Upper lobe of left lung (tissue), 4 donors: ENCODE results near the gene CD79B.

Experiments
- CTCF ChIP-seq, 6 experiments: fragments of 450-650 bp in 4 of 6; fragments of 200-600 bp in 2 of 6; sonication (generic) in 2 of 6; IDR thresholded peaks; one replicate each; pipeline ENCODE4 v1.5.1; 2016 to 2019; ENCODE audit warnings: antibody characterized with exemption in 6 of 6
- POLR2A ChIP-seq, 4 donors: fragments of 450-650 bp; IDR thresholded peaks; one replicate each; pipeline ENCODE4 v1.5.1; 2016 to 2017; ENCODE audit warnings: antibody characterized with exemption in 4 of 4, mild to moderate bottlenecking in 2 of 4
- POLR2AphosphoS5 ChIP-seq, 2 donors: sonication (generic); formaldehyde crosslinking; IDR thresholded peaks; one replicate each; pipeline ENCODE4 v1.5.1; 2017; ENCODE audit warnings: antibody characterized with exemption in 2 of 2

- TF ChIP-seq CTCF (IDR thresholded peaks at IDR 0.05): no peak
- no peak for TF ChIP-seq POLR2AphosphoS5 (IDR thresholded peaks at IDR 0.05)
- TF ChIP-seq POLR2A (IDR thresholded peaks at IDR 0.05): no peak
Measured at GRCh38 chr17:63927464-63928171, 4.5 kb downstream of the CD79B start.
